VCaP (cell line): ENCODE data around the gene RABGAP1L.

Experiments used
- H3K27ac ChIP-seq: fragments of 450-650 bp; 2 replicates; pipeline ENCODE4 v1.5.1; 2017
- TF ChIP-seq, protein P1 (sequence below): fragments of 450-650 bp; conservative IDR thresholded peaks from 2 replicates; pipeline ENCODE4 v1.5.1; 2017; ENCODE audit warnings: mild to moderate bottlenecking, moderate library complexity

The RABGAP1L gene

DNA sequence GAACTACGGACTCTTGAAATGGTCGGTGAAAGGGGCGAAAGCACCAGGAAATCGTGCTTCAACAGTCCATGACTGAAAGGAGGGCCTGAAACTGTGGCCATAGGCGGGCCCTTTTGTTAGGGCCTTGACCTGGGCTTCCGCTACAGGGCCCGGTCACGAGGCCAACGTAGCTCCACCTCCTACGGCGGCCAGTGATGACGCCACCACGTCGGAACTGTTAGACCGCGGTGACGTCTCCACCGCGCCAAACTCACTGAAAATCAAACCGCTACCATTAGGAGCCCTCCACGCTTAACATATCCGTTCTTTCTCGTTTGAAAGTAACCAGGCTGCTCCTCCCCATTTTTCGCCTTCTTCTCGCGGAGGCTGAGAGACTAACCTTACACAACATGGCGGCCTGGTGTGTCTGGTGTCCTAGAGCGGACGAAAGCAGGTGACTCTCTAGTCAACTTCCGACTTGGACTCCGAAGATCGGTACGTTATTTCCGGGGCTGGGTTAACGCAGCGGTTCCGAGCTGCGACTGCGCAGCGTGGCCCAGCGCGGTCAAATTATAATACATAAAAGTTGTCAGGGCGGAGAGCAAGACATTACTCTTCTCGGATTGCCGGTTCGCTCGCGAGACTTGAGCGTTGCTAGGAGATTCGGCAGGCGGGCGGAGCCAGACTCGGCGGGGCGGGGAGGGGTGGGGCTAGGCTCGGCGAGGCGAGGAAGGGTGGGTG, 840.1 kb downstream of the RABGAP1L start:
- TF ChIP-seq, protein P1, sequence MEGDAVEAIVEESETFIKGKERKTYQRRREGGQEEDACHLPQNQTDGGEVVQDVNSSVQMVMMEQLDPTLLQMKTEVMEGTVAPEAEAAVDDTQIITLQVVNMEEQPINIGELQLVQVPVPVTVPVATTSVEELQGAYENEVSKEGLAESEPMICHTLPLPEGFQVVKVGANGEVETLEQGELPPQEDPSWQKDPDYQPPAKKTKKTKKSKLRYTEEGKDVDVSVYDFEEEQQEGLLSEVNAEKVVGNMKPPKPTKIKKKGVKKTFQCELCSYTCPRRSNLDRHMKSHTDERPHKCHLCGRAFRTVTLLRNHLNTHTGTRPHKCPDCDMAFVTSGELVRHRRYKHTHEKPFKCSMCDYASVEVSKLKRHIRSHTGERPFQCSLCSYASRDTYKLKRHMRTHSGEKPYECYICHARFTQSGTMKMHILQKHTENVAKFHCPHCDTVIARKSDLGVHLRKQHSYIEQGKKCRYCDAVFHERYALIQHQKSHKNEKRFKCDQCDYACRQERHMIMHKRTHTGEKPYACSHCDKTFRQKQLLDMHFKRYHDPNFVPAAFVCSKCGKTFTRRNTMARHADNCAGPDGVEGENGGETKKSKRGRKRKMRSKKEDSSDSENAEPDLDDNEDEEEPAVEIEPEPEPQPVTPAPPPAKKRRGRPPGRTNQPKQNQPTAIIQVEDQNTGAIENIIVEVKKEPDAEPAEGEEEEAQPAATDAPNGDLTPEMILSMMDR: no peak
- peak overlapping the region; percentile 97 for H3K27ac ChIP-seq

DNA sequence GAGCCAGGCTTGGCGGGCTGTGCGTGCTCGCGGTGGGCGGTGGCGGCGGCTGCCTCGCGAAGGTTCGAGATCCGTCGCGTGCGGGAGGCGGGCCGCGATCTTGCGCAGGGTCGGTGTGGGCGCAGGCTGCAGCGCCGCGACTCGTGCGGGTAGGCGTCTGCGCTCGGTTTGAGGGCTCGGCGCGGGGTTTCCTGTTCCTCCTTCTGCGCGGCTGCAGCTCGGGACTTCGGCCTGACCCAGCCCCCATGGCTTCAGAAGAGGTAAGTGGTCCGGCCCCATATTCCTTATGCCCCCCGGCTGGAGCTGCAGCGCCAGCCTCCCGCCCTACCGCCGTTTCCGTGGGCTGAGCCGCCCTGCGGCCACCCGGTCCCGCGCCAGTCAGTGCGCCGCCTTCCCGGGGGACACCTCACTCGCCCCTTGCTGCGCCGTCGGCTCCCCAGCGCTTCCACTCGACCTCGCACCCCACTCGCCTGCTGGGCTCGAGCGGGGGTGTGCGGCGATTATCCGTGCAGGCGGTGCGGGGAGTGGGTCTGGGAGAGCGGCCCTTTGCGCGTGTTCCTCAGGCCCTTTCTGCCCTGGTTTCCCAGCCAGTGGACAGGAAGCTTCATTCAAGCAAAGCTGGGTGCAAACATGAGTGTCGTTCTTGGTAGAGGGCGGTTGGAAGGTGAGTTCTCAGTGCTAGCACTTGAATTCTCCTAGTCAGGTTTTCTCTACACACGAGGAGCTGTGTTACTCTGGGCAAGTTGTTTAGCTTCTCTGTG, 840.8 kb downstream of the RABGAP1L start, which contains the start of gene CACYBP:
Gene CACYBP, plus strand, starts transcription at position 12 of the 761 bp plus-strand sequence. Its CDS starts 234 bp downstream, at position 246.
- TF ChIP-seq, protein P1: no peak

DNA sequence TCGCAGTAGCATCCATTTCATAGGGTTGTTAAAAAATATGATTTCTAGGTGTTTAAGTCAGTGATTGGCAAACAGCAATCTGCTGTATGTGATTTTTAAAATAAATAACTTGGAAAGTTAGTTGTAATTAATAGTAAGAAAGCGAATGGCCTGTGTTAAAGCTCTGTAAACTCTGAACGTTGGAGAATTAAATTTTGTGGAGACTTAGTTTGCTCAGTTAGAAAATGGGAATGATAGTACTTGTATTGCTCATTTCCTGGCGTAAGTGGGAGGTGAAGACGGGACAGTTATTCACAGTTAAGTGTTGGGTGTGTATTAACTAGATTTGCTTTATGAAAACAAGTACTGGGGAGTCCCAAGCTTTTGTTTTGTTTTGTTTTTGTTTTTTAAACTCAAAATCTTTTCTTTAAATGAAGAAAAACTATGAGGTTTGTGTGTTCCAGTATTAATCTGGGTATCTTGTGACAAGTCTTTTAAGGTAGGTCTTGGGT, 841.4 kb downstream of the RABGAP1L start:
- peak overlapping the region; percentile 97 for H3K27ac ChIP-seq

More for the DNA sequence above, 840.8 kb downstream of the RABGAP1L start, which contains the start of gene CACYBP:
- peak within 1 kb of the TSS; percentile 97 for H3K27ac ChIP-seq

DNA sequence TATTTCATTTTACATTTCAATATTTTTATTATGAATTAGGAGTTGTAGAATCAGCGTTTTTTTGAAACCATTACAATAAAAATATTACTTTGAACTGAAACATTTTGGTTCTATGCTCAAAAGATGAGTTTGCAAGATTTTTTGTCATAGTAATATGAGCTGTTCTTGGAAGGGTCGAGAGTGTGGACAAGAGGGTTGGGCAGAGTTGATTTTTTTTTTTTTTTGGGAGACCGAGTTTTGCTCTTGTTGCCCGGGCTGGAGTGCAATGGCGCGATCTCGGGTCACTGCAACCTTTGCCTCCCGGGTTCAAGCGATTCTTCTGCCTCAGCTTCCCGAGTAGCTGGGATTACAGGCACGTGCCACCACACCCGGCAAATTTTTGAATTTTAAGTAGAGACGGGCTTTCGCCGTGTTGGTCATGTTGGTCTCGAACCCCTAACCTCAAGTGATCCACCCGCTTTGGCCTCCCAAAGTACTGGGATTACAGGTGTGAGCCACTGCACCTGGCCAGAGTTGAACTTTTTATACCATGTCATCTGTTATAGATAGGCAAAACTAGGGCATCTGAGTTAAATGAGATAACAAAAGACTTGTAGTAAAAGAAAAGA, 843.7 kb downstream of the RABGAP1L start:
- H3K27ac ChIP-seq: no peak overlapping the region

More for the DNA sequence above, 841.4 kb downstream of the RABGAP1L start:
- TF ChIP-seq, protein P1: no peak

DNA sequence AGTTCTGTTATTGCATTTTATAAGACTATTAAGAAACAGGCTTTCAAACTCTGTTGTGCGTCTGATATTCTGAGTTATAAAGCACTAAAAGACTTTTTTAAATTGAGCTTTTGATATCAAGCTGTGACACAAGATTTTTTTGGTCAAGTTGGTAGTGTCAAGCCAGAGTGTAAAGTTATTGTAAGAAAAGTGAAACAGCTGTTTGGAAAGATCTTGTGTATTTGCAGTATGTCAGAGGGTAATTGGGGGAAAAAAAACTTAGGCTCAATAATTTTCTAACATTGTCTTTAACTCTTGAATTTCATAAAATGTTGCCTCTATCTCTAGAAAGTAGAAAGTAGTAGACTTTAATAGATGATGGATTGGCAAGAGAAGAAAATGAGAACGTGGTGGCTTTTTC, 844.2 kb downstream of the RABGAP1L start:
- TF ChIP-seq, protein P1: no peak
- no peak overlapping the region for H3K27ac ChIP-seq

More for the DNA sequence above, 843.7 kb downstream of the RABGAP1L start:
- TF ChIP-seq, protein P1: no peak

DNA sequence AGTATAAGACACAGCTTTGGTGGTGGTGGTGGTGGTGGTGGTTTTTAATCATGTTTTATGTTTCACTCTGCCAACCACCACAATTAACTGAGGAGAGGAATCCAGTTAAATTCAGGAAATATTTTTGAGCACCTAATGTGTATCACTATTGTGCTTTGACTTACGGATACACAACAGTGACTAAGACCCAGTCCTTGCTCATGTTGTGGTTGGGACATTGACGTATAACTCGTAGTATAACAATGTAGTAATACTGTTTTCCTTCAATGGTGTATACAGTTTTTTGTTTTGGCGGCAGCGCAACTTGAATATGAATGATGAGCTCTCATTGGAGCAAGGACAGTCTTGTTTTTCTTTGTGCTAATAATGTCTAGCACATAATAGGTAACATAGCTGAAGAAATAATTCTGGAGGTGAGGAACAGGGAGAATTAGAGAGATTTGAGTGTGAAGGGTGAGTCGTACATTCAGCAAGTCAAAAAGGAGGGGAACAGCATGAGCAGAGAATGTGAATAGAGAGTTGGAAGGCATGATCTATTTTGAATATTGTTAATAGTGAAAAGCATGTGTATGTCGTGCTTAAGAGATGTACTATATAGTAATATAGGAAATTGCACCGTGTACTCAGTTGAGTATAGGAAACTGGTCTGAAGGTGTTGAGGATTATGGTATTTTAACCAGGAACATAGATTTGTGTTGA, 845.9 kb downstream of the RABGAP1L start:
- TF ChIP-seq, protein P1: no peak
- H3K27ac ChIP-seq: no peak overlapping the region
